H1 (cell line): ENCODE measurements around the gene NUP85. TPM values are rescaled to one million over a fixed set of nuclear protein-coding genes. Genes with fewer than 3 reads are reported as not detected.

Experiments
- CTCF ChIA-PET: fragments of 300-600 bp; sonication (Branson Sonifier 250); formaldehyde crosslinking; loops from one replicate; lab custom pipeline; 2021; ENCODE audit not compliant: partially characterized antibody; lab: Charles Lee
- POLR2A ChIA-PET: fragments of 300-600 bp; sonication (Branson Sonifier 250); formaldehyde crosslinking; loops from one replicate; lab custom pipeline; 2021; ENCODE audit warnings: inconsistent platforms; ENCODE audit not compliant: partially characterized antibody; lab: Charles Lee
- DNase-seq, 2 experiments: peaks; one replicate each; pipeline versions ENCODE4 v3.0.0 to v3.0.0-alpha.2; 2010 to 2022; ENCODE audit warnings: low spot score in 2 of 2, low read depth in 1 of 2, mixed read lengths in 1 of 2
- FAIRE-seq: peaks from 2 replicates; lab custom pipeline; 2011; peaks lifted over from hg19 to GRCh38; lab: Jason Lieb, UNC
- H2AFZ ChIP-seq: 2 replicates; pipeline ENCODE4 v1.8.1; 2012; ENCODE audit warnings: low read length, inconsistent platforms
- H2AK5ac ChIP-seq: 2 replicates; pipeline ENCODE4 v1.6.1; 2013; ENCODE audit warnings: low read depth, low read length
- H2BK120ac ChIP-seq: replicated peaks from 2 replicates; pipeline ENCODE3; 2013; ENCODE audit warnings: low read depth, low read length, inconsistent platforms
- H2BK12ac ChIP-seq: 2 replicates; pipeline ENCODE4 v1.6.1; 2013; ENCODE audit warnings: low read depth, low read length
- H2BK15ac ChIP-seq: 2 replicates; pipeline ENCODE4 v1.6.1; 2013; ENCODE audit warnings: low read length
- H2BK20ac ChIP-seq: 2 replicates; pipeline ENCODE4 v1.6.1; 2013; ENCODE audit warnings: low read length
- H2BK5ac ChIP-seq: 2 replicates; pipeline ENCODE4 v1.6.1; 2013; ENCODE audit warnings: low read depth, low read length
- H3K14ac ChIP-seq: 2 replicates; pipeline ENCODE4 v1.6.1; 2013; ENCODE audit warnings: inconsistent platforms; ENCODE audit not compliant: insufficient read length
- H3K18ac ChIP-seq: 2 replicates; pipeline ENCODE4 v1.6.1; 2013; ENCODE audit warnings: low read length; ENCODE audit errors: extremely low read depth
- H3K23ac ChIP-seq: 2 replicates; pipeline ENCODE4 v1.6.1; 2013; ENCODE audit warnings: inconsistent platforms; ENCODE audit not compliant: insufficient read length
- H3K23me2 ChIP-seq: 2 replicates; pipeline ENCODE4 v1.6.1; 2013; ENCODE audit warnings: low read depth, low read length
- H3K27ac ChIP-seq: 2 replicates; pipeline ENCODE4 v1.6.1; 2011; ENCODE audit warnings: low read depth, low read length, inconsistent platforms
- H3K27me3 ChIP-seq, 4 experiments: replicated peaks in 1 of 4; 1 replicate in 1 of 4; 2 replicates in 3 of 4; pipeline versions ENCODE4 v1.6.1 to v1.8.1; 2011 to 2013; ENCODE audit warnings: low read length in 3 of 4, mild to moderate bottlenecking in 3 of 4, inconsistent platforms in 2 of 4, mixed read lengths in 2 of 4, moderate library complexity in 1 of 4; ENCODE audit not compliant: control insufficient read depth in 3 of 4, insufficient read depth in 3 of 4; ENCODE audit errors: extremely low read depth in 1 of 4
- H3K36me3 ChIP-seq, 4 experiments: 2 replicates each; pipeline versions ENCODE4 v1.6.1 to v1.8.1; 2011 to 2013; ENCODE audit warnings: mild to moderate bottlenecking in 4 of 4, low read length in 3 of 4, moderate library complexity in 2 of 4, control low read depth in 1 of 4, inconsistent platforms in 1 of 4; ENCODE audit not compliant: insufficient read depth in 4 of 4, control insufficient read depth in 2 of 4
- H3K4ac ChIP-seq: replicated peaks from 2 replicates; pipeline ENCODE3; 2013; ENCODE audit warnings: low read length, low read depth, mixed read lengths, inconsistent platforms; ENCODE audit not compliant: insufficient read length
- H3K4me1 ChIP-seq, 4 experiments: replicated peaks in 1 of 4; 1 replicate in 1 of 4; 2 replicates in 3 of 4; pipeline versions ENCODE4 v1.6.1 to v1.8.1; 2011 to 2013; ENCODE audit warnings: low read length in 3 of 4, inconsistent platforms in 2 of 4, mixed read lengths in 1 of 4; ENCODE audit not compliant: insufficient read depth in 4 of 4, control insufficient read depth in 3 of 4
- H3K4me2 ChIP-seq, 2 experiments: 2 replicates each; pipeline versions ENCODE4 v1.6.1 to v1.8.1; 2011 to 2013; ENCODE audit warnings: low read depth in 2 of 2, low read length in 2 of 2, control low read depth in 1 of 2, inconsistent platforms in 1 of 2, mild to moderate bottlenecking in 1 of 2; ENCODE audit not compliant: insufficient read depth in 1 of 2
- H3K4me3 ChIP-seq, 4 experiments: fragments of 200-600, 300-600 bp in 1 of 4; sonication (generic), shearing (Covaris generic), sonication (Bioruptor Twin) in 1 of 4; 2 replicates each; pipeline versions ENCODE4 v1.5.1 to v1.8.1; 2011 to 2016; ENCODE audit warnings: low read length in 4 of 4, low read depth in 3 of 4, control low read depth in 2 of 4, inconsistent platforms in 2 of 4, mild to moderate bottlenecking in 2 of 4, mixed read lengths in 1 of 4, moderate library complexity in 1 of 4; ENCODE audit not compliant: insufficient read depth in 2 of 4; ENCODE audit errors: extremely low read depth in 1 of 4
- H3K56ac ChIP-seq: replicated peaks from 2 replicates; pipeline ENCODE3; 2013; ENCODE audit warnings: low read depth, mild to moderate bottlenecking, mixed read lengths, low read length, inconsistent platforms; ENCODE audit not compliant: insufficient read length
- H3K79me1 ChIP-seq: 2 replicates; pipeline ENCODE4 v1.6.1; 2013; ENCODE audit warnings: low read depth, low read length, control low read depth
- H3K79me2 ChIP-seq, 2 experiments: 2 replicates each; pipeline versions ENCODE4 v1.6.1 to v1.8.1; 2012 to 2013; ENCODE audit warnings: low read length in 2 of 2, mild to moderate bottlenecking in 2 of 2, inconsistent platforms in 1 of 2; ENCODE audit not compliant: insufficient read depth in 2 of 2, control insufficient read depth in 1 of 2
- H3K9ac ChIP-seq, 4 experiments: replicated peaks in 1 of 4; 1 replicate in 1 of 4; 2 replicates in 3 of 4; pipeline versions ENCODE4 v1.6.1 to v1.8.1; 2011 to 2013; ENCODE audit warnings: low read depth in 3 of 4, low read length in 3 of 4, control low read depth in 2 of 4, mild to moderate bottlenecking in 2 of 4, moderate library complexity in 2 of 4, inconsistent platforms in 1 of 4; ENCODE audit errors: extremely low read depth in 1 of 4
- H3K9me3 ChIP-seq, 2 experiments: 2 replicates each; pipeline versions ENCODE4 v1.6.1 to v1.8.1; 2012 to 2013; ENCODE audit warnings: mild to moderate bottlenecking in 2 of 2, moderate library complexity in 2 of 2, control low read depth in 1 of 2, inconsistent platforms in 1 of 2, low read depth in 1 of 2, low read length in 1 of 2, mixed read lengths in 1 of 2; ENCODE audit not compliant: insufficient read depth in 2 of 2
- H4K20me1 ChIP-seq, 2 experiments: replicated peaks in 1 of 2; 2 replicates each; pipeline versions ENCODE3 to v1.8.1; 2011 to 2013; ENCODE audit warnings: inconsistent platforms in 2 of 2, low read length in 2 of 2, mild to moderate bottlenecking in 1 of 2; ENCODE audit not compliant: insufficient read depth in 2 of 2, control insufficient read depth in 1 of 2
- H4K5ac ChIP-seq: 2 replicates; pipeline ENCODE4 v1.6.1; 2013; ENCODE audit warnings: low read length, low read depth, mixed read lengths, inconsistent platforms; ENCODE audit not compliant: insufficient read length
- H4K8ac ChIP-seq: 2 replicates; pipeline ENCODE4 v1.8.0; 2013; ENCODE audit warnings: mild to moderate bottlenecking, moderate library complexity, low read length, inconsistent platforms; ENCODE audit not compliant: insufficient read depth; ENCODE audit errors: extremely low read depth
- H4K91ac ChIP-seq: replicated peaks from 2 replicates; pipeline ENCODE3; 2013; ENCODE audit warnings: low read length, mixed read lengths, inconsistent platforms; ENCODE audit not compliant: insufficient read length
- CHD2 ChIP-seq: IDR thresholded peaks from 2 replicates; pipeline ENCODE4 v1.6.1; 2012; ENCODE audit warnings: low read length, improper control_type of control experiment
- EP300 ChIP-seq, 2 experiments: IDR thresholded peaks; 1 replicate in 1 of 2; 2 replicates in 1 of 2; pipeline ENCODE4 v1.6.1; 2011 to 2012; ENCODE audit warnings: low read depth in 2 of 2, low read length in 2 of 2, mild to moderate bottlenecking in 2 of 2, borderline replicate concordance in 1 of 2, inconsistent platforms in 1 of 2, moderate library complexity in 1 of 2
- JUN ChIP-seq: IDR thresholded peaks from 2 replicates; pipeline ENCODE4 v1.6.1; 2011; ENCODE audit warnings: low read depth, mild to moderate bottlenecking, improper control_type of control experiment, low read length
- RNF2 ChIP-seq: fragments of 200-900, 300-1000 bp; sonication (generic); IDR thresholded peaks from 2 replicates; pipeline ENCODE4 v1.7.1; 2016; ENCODE audit warnings: borderline replicate concordance, low read depth, mild to moderate bottlenecking, antibody characterized with exemption, low read length; ENCODE audit not compliant: poor library complexity, severe bottlenecking; ENCODE audit errors: missing control alignments
- SIRT6 ChIP-seq: IDR thresholded peaks from one replicate; pipeline ENCODE4 v1.7.1; 2012; ENCODE audit warnings: low read length, inconsistent platforms
- SRF ChIP-seq: IDR thresholded peaks from 2 replicates; pipeline ENCODE4 v1.6.1; 2011; ENCODE audit warnings: mild to moderate bottlenecking, low read depth, low read length, moderate library complexity
- TAF7 ChIP-seq: optimal IDR thresholded peaks from 2 replicates; pipeline ENCODE3; 2011; ENCODE audit warnings: low read depth, mild to moderate bottlenecking, inconsistent platforms, low read length, moderate library complexity, borderline replicate concordance
- WGBS, 2 experiments: shearing (Covaris generic) in 1 of 2; methylation state at CpG; one replicate each; pipeline versions ENCODE4 v1.1.6 to v1.1.7; 2013 to 2015; ENCODE audit warnings: low lambda C conversion rate in 2 of 2, mixed read lengths in 2 of 2, inconsistent platforms in 1 of 2, low coverage in 1 of 2, missing lambda C conversion rate in 1 of 2; ENCODE audit not compliant: insufficient replicate concordance in 2 of 2, insufficient coverage in 1 of 2, insufficient read length in 1 of 2; ENCODE audit errors: extremely low coverage in 1 of 2, missing lambda C conversion rate in 1 of 2; 5-methylcytosine and 5-hydroxymethylcytosine counted together
- long read RNA-seq, 2 experiments: library from RNA in 1 of 2; library from capped mRNA in 1 of 2; stranded (forward); transcript quantifications; one replicate each; pipeline ENCODE4 v2.0.0, GENCODE V29; 2021; ENCODE audit warnings: inconsistent platforms in 1 of 2
- polyA minus RNA-seq, 3 experiments: library from RNA; depleted of rRNA, polyadenylated mRNA; stranded (reverse); fragments of >200 nt; gene quantifications; 1 replicate in 2 of 3; 2 replicates in 1 of 3; pipeline ENCODE4 v1.2.3, GENCODE V29; 2011
- polyA plus RNA-seq, 7 experiments: library from polyadenylated mRNA; depleted of rRNA in 3 of 7; stranded (reverse) in 5 of 7; unstranded in 2 of 7; fragments of >200 nt in 5 of 7; fragments of 200-250 nt in 2 of 7; gene quantifications; 1 replicate in 5 of 7; 2 replicates in 1 of 7; 4 replicates in 1 of 7; pipeline versions ENCODE4 v1.2.1 to v1.2.3, GENCODE V29; 2011 to 2013; ENCODE audit warnings: missing spikeins in 2 of 7, mixed read lengths in 2 of 7
- total RNA-seq: library from RNA; stranded (reverse); fragmentation: NEBNext Ultra II Directional; extraction: Animal tissue kit (Norgen Biotek cat#: 25700); gene quantifications from 2 replicates; pipeline ENCODE4 v1.2.1, GENCODE V29; 2021

Gene NUP85
- total RNA-seq, result 97.4 and 98.5 TPM in 2 replicates
- 154 and 163 TPM in 2 replicates for polyA plus RNA-seq (2011; rRNA removed)
- polyA plus RNA-seq (2011; cell fraction: cytosol; rRNA removed), result 146 TPM
- polyA plus RNA-seq (2011; cell fraction: nucleus; rRNA removed), result 356 TPM
- 68.3 to 138 TPM (median 101 TPM) in 4 replicates for polyA plus RNA-seq (2012, experiment 1 of 2)
- 88.0 TPM for polyA plus RNA-seq (2012, experiment 2 of 2)
- 67.3 TPM for polyA plus RNA-seq (2013, experiment 1 of 2)
- 64.2 TPM for polyA plus RNA-seq (2013, experiment 2 of 2)
- 89.4 and 94.3 TPM in 2 replicates for polyA minus RNA-seq (2011; rRNA and poly(A)+ RNA removed)
- polyA minus RNA-seq (2011; cell fraction: cytosol; rRNA and poly(A)+ RNA removed), result 49.2 TPM
- 64.7 TPM for polyA minus RNA-seq (2011; cell fraction: nucleus; rRNA and poly(A)+ RNA removed)
- long read RNA-seq, experiment 1, transcript NUP85-201 (19 exons, 2,121 nt), result major isoform, 14 of 37 reads
- long read RNA-seq, experiment 1, partial matches to known transcripts, result 15 of 37 reads
- long read RNA-seq, experiment 1, other reads (novel, unspliced or antisense), result 7 of 37 reads
- long read RNA-seq, experiment 2, transcript NUP85-201 (19 exons, 2,121 nt), result major isoform, 52 of 85 reads
- long read RNA-seq, experiment 2, partial matches to known transcripts, result 12 of 85 reads
- long read RNA-seq, experiment 2, other reads (novel, unspliced or antisense), result 16 of 85 reads

GRCh38 chr17:75205037-75205792 is at the start of gene NUP85:
Gene NUP85 (plus strand): TSS chr17:75205679. CDS start chr17:75205762, 83 bp downstream.
- Histone ChIP-seq H4K20me1 (peaks cover 0 to 3% of the 10 kb centered on the region in 2 experiments), H2BK15ac (peak within 1 kb of the TSS; percentile 99), H3K79me1 (no peaks in the 10 kb centered on the region), H4K8ac (peak within 1 kb of the TSS; percentile 100), H4K91ac (peak within 1 kb of the TSS; percentile 100), H3K9ac (peak within 1 kb of the TSS; percentile 94 to 98 (median 98)), H3K56ac (peak within 1 kb of the TSS; percentile 98), H2AFZ (peak within 1 kb of the TSS; percentile 89), H3K27me3 (no peaks in the 10 kb centered on the region), H3K36me3 (peaks cover 2 to 10% (median 7%) of the 10 kb centered on the region in 4 experiments; a peak in 5 of 8 replicates), H3K9me3 (no peaks in the 10 kb centered on the region), H3K27ac (peak within 1 kb of the TSS; percentile 99), H3K4me2 (peak within 1 kb of the TSS; percentile 45 to 92), H4K5ac (peak within 1 kb of the TSS; percentile 100), H2BK120ac (peak within 1 kb of the TSS; percentile 94), H2AK5ac (no peak within 1 kb of the TSS), H2BK20ac (no peak within 1 kb of the TSS), H3K23me2 (no peaks in the 10 kb centered on the region; the same call in 1 of the 2 replicates), H2BK12ac (peak within 1 kb of the TSS; percentile 93; the same call in 1 of the 2 replicates), H3K14ac (no peak within 1 kb of the TSS), H3K23ac (no peak within 1 kb of the TSS), H2BK5ac (peak within 1 kb of the TSS; percentile 100), H3K18ac (peak within 1 kb of the TSS; percentile 100), H3K4me3 (peak within 1 kb of the TSS; percentile 76 to 98 (median 92)), H3K4ac (no peak within 1 kb of the TSS), H3K4me1 (peaks cover 0 to 2% (median 0%) of the 10 kb centered on the region in 4 experiments; a peak in 2 of 7 replicates), H3K79me2 (peaks cover 6 to 38% of the 10 kb centered on the region in 2 experiments)
- peak; percentile 73 to 96 for DNase-seq
- ChIA-PET POLR2A (interaction anchor here (0.6 to 4.2 kb wide), 20 partner anchors 12 to 193 kb away, joined by 3 to 29 read pairs (median 4); partner anchors contain the start of genes GGA3, JPT1, MRPL58 and MRPS7), CTCF (interaction anchor here (0.6 to 4.0 kb wide), 9 partner anchors 10 to 339 kb away, joined by 3 to 30 read pairs (median 4); partner anchors contain the start of genes MIF4GD and NT5C)
- 1% methylated on average over 57 of the region's 57 CpGs; no CpG with 5 or more reads in 1 of the 2 experiments for WGBS, 2 experiments
- no peak for FAIRE-seq
- TF ChIP-seq TAF7 (no peak), SIRT6 (no peak), JUN (no peak), SRF (no peak), CHD2 (no peak), RNF2 (no peak), EP300 (IDR thresholded peaks at IDR 0.05; ENCODE audit: borderline replicate concordance in 1 of 2, low read depth in 2 of 2, low read length in 2 of 2) (no peak)
